ENCODE results near the gene ADAMTS18. TPM values are rescaled to one million over a fixed set of nuclear protein-coding genes. Genes with fewer than 3 reads are reported as not detected.

Gene ADAMTS18
- total RNA-seq, 2 experiments from 2014 or later, result not detected

DNA sequence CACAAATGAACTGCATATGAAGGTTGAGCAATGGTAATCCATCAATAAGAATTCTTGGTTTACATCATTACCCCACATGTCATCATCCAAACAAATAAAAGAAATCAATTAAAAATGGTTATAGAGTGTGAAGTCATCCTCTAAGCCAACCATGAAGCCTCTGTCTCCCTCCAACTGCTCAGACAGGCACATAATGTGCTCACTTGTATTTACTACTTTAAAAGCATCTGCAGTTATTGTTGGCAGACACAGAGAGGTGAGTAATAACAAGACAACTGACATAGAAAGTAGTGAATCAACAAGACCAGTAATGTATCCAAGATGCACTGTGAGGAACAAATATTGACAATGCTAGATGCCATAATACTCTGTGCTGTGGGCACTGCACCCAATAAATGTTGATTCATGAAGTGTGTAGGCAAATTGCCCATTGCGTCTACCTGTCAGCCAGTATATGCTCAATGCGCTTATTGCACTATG, 20.0 kb downstream of the ADAMTS18 start:
- intact Hi-C loops (cut with micrococcal nuclease), result no loop called here
- peaks cover 3% of the 10 kb centered on the region for H3K9me3 Mint-ChIP-seq
- H3K4me3 Mint-ChIP-seq, result no peak overlapping the region
- no peaks in the 10 kb centered on the region for H3K27me3 Mint-ChIP-seq
- ATAC-seq, result no peak
- H3K27ac Mint-ChIP-seq, result no peak overlapping the region
- DNase-seq, result no peak
- ChIA-PET CTCF (no interaction called here), POLR2A (no interaction called here)
- TF ChIP-seq, protein P1, sequence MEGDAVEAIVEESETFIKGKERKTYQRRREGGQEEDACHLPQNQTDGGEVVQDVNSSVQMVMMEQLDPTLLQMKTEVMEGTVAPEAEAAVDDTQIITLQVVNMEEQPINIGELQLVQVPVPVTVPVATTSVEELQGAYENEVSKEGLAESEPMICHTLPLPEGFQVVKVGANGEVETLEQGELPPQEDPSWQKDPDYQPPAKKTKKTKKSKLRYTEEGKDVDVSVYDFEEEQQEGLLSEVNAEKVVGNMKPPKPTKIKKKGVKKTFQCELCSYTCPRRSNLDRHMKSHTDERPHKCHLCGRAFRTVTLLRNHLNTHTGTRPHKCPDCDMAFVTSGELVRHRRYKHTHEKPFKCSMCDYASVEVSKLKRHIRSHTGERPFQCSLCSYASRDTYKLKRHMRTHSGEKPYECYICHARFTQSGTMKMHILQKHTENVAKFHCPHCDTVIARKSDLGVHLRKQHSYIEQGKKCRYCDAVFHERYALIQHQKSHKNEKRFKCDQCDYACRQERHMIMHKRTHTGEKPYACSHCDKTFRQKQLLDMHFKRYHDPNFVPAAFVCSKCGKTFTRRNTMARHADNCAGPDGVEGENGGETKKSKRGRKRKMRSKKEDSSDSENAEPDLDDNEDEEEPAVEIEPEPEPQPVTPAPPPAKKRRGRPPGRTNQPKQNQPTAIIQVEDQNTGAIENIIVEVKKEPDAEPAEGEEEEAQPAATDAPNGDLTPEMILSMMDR (IDR thresholded peaks at IDR 0.05), result no peak
- H3K36me3 Mint-ChIP-seq (ENCODE audit: low read depth), result no peaks in the 10 kb centered on the region
- no peaks in the 10 kb centered on the region for H3K4me1 Mint-ChIP-seq (ENCODE audit: low read depth)

DNA sequence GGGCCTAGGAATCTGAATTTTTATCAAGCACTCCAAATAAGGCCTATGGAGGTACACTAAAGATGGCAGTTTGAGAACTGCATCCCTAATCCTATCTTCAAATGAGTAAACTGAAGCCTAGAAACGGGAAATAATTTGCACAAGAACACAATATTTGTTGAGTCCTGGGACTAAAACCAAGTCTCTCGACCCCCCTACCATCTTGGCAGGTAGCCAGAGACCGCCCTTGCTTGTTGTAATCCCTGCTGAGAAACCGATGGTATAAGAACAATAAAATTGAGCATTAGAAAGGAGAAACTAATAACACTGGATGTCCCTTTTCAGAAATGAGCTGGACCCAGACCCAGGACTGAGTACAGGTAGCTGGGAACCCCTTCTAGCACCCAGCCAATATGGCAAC, 24.4 kb downstream of the ADAMTS18 start:
- Mint-ChIP-seq H3K27me3 (peaks cover 4% of the 10 kb centered on the region), H3K4me1 (ENCODE audit: low read depth) (no peaks in the 10 kb centered on the region), H3K36me3 (ENCODE audit: low read depth) (no peaks in the 10 kb centered on the region), H3K4me3 (no peak overlapping the region), H3K9me3 (peaks cover 2% of the 10 kb centered on the region), H3K27ac (no peak overlapping the region)
- ChIA-PET CTCF (no interaction called here), POLR2A (no interaction called here)
- TF ChIP-seq, protein P1 (IDR thresholded peaks at IDR 0.05), result no peak
- DNase-seq, result no peak
- intact Hi-C loops (cut with micrococcal nuclease), result no loop called here
- ATAC-seq, result no peak

- TF ChIP-seq, protein P1 (IDR thresholded peaks at IDR 0.05), result no peak
- H3K27me3 Mint-ChIP-seq, result peaks cover 4% of the 10 kb centered on the region
- ChIA-PET CTCF (no interaction called here), POLR2A (no interaction called here)
- H3K9me3 Mint-ChIP-seq, result peaks cover 2% of the 10 kb centered on the region
- H3K36me3 Mint-ChIP-seq (ENCODE audit: low read depth), result no peaks in the 10 kb centered on the region
- H3K4me3 Mint-ChIP-seq, result no peak overlapping the region
- DNase-seq (no peak), ATAC-seq (no peak)
- H3K4me1 Mint-ChIP-seq (ENCODE audit: low read depth), result no peaks in the 10 kb centered on the region
- no peak overlapping the region for H3K27ac Mint-ChIP-seq
- intact Hi-C loops (cut with micrococcal nuclease), result no loop called here
Observed at GRCh38 chr16:77409311-77409710, 25.5 kb downstream of the ADAMTS18 start.

DNA sequence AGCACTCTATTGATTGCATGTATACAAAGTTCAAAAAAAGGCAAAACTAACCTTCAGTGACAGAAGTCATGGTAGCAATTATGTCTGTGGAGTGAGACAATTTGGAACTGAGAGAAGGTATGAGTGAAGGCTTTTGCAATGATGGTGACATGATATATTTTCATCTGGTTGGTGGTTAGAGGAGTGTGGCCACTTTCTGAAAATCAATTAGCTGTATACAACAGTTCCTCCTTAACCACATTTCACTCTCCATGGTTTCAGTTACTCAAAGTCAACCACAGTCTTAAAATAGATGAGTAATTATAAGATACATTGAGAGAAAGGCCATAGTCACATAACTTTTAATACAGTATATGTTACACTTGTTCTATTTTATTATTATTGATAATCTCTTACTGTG, 26.2 kb downstream of the ADAMTS18 start:
- H3K4me1 Mint-ChIP-seq (ENCODE audit: low read depth), result no peaks in the 10 kb centered on the region
- ATAC-seq (no peak), DNase-seq (no peak)
- CTCF ChIA-PET, result no interaction called here
- peaks cover 4% of the 10 kb centered on the region for H3K27me3 Mint-ChIP-seq
- no peaks in the 10 kb centered on the region for H3K36me3 Mint-ChIP-seq (ENCODE audit: low read depth)
- no peak overlapping the region for H3K27ac Mint-ChIP-seq
- intact Hi-C loops (cut with micrococcal nuclease), result no loop called here
- no peak overlapping the region for H3K4me3 Mint-ChIP-seq
- TF ChIP-seq, protein P1 (IDR thresholded peaks at IDR 0.05), result no peak
- peaks cover 2% of the 10 kb centered on the region for H3K9me3 Mint-ChIP-seq
- POLR2A ChIA-PET, result no interaction called here

GRCh38 chr16:77406680-77407079, 28.2 kb downstream of the ADAMTS18 start:
- H3K9me3 Mint-ChIP-seq, result peaks cover 2% of the 10 kb centered on the region
- H3K36me3 Mint-ChIP-seq (ENCODE audit: low read depth), result no peaks in the 10 kb centered on the region
- ChIA-PET CTCF (no interaction called here), POLR2A (no interaction called here)
- no peak overlapping the region for H3K4me3 Mint-ChIP-seq
- ATAC-seq (no peak), DNase-seq (no peak)
- no peaks in the 10 kb centered on the region for H3K4me1 Mint-ChIP-seq (ENCODE audit: low read depth)
- no peak overlapping the region for H3K27ac Mint-ChIP-seq
- intact Hi-C loops (cut with micrococcal nuclease), result no loop called here
- TF ChIP-seq, protein P1 (IDR thresholded peaks at IDR 0.05), result no peak
- H3K27me3 Mint-ChIP-seq, result peaks cover 5% of the 10 kb centered on the region

All from activated CD8-positive, alpha-beta T cell treated with anti-CD3 and anti-CD28 coated beads for 36 hours (primary cell).